K562 (cell line): ENCODE data around the gene KAZALD1. TPM values are rescaled to one million over a fixed set of nuclear protein-coding genes. Genes with fewer than 3 reads are reported as not detected.

Experiments
- ATAC-seq: fragments of 200-7000 bp; cut with Tn5 transposase; 3 replicates; pipeline ENCODE4 v1.9.1; 2020; ENCODE audit warnings: moderate library complexity
- BruUV-seq: library from RNA; stranded (reverse); fragments of 400-500 nt; replicated peaks from 2 replicates; lab custom pipeline; 2021; lab: Mats Ljungman, UMichigan
- CTCF ChIA-PET: fragments of 300-600 bp; formaldehyde crosslinking; extraction: SDS; loops from one replicate; lab custom pipeline; 2021; ENCODE audit warnings: low intra/inter-chr PET ratio; lab: Yijun Ruan, JAX
- POLR2A ChIA-PET: fragments of 300-600, 350-650 bp; sonication (Branson Sonifier 250); formaldehyde crosslinking; extraction: SDS; loops from one replicate; lab custom pipeline; 2021; ENCODE audit warnings: antibody characterized with exemption, inconsistent platforms; lab: Yijun Ruan, JAX
- DNase-seq, 4 experiments: peaks; one replicate each; pipeline versions ENCODE4 v3.0.0 to v3.0.0-alpha.2; 2011 to 2018; ENCODE audit warnings: low spot score in 3 of 4, mixed read lengths in 3 of 4; ENCODE audit errors: extremely low read depth in 1 of 4
- FAIRE-seq: peaks from 2 replicates; lab custom pipeline; 2011; peaks lifted over from hg19 to GRCh38; lab: Jason Lieb, UNC
- H2AFZ ChIP-seq: 2 replicates; pipeline ENCODE4 v1.6.0; 2011; ENCODE audit warnings: low read depth, low read length, control low read depth, inconsistent platforms
- H3K27ac ChIP-seq: fragments of 200-600 bp; 3 replicates; pipeline ENCODE4 v1.8.0; 2011; ENCODE audit warnings: low read depth, mild to moderate bottlenecking, control low read depth, inconsistent platforms, low read length, moderate library complexity, mixed read lengths; ENCODE audit errors: extremely low read depth
- H3K27me3 ChIP-seq, 2 experiments: fragments of 300-600 bp in 1 of 2; 2 replicates in 1 of 2; 3 replicates in 1 of 2; pipeline versions ENCODE4 v1.6.0 to v1.8.0; 2011; ENCODE audit warnings: inconsistent platforms in 2 of 2, low read length in 2 of 2, mild to moderate bottlenecking in 1 of 2, mixed read lengths in 1 of 2, moderate library complexity in 1 of 2; ENCODE audit not compliant: control insufficient read depth in 2 of 2, insufficient read depth in 2 of 2
- H3K36me3 ChIP-seq: fragments of 300-600 bp; 3 replicates; pipeline ENCODE4 v1.8.0; 2011; ENCODE audit warnings: mild to moderate bottlenecking, low read length, inconsistent platforms; ENCODE audit not compliant: control insufficient read depth, insufficient read depth
- H3K4me1 ChIP-seq, 2 experiments: fragments of 200-600 bp in 1 of 2; replicated peaks in 1 of 2; 2 replicates in 1 of 2; 3 replicates in 1 of 2; pipeline versions ENCODE4 v1.5.1 to v1.8.0; 2011; ENCODE audit warnings: inconsistent platforms in 2 of 2, low read length in 2 of 2, mild to moderate bottlenecking in 1 of 2, mixed read lengths in 1 of 2, moderate library complexity in 1 of 2; ENCODE audit not compliant: control insufficient read depth in 2 of 2, insufficient read depth in 2 of 2
- H3K4me2 ChIP-seq: 2 replicates; pipeline ENCODE4 v1.6.1; 2011; ENCODE audit warnings: low read length, control low read depth, inconsistent platforms, mixed read lengths; ENCODE audit not compliant: insufficient read depth
- H3K4me3 ChIP-seq: fragments of 200-600 bp; sonication (generic), shearing (Covaris generic); 2 replicates; pipeline ENCODE4 v1.5.1; 2016; ENCODE audit warnings: control low read depth, inconsistent platforms
- H3K79me2 ChIP-seq: fragments of 200-600 bp; 3 replicates; pipeline ENCODE4 v1.8.0; 2011; ENCODE audit warnings: low read length, inconsistent platforms; ENCODE audit not compliant: control insufficient read depth, insufficient read depth
- H3K9ac ChIP-seq, 2 experiments: 2 replicates each; pipeline versions ENCODE4 v1.6.0 to v1.6.1; 2011; ENCODE audit warnings: low read depth in 2 of 2, low read length in 2 of 2, control low read depth in 1 of 2, inconsistent platforms in 1 of 2, mild to moderate bottlenecking in 1 of 2, mixed read lengths in 1 of 2; ENCODE audit not compliant: insufficient read depth in 1 of 2
- H3K9me1 ChIP-seq: one replicate; pipeline ENCODE4 v1.6.0; 2011; ENCODE audit warnings: inconsistent platforms, mild to moderate bottlenecking, low read length, moderate library complexity; ENCODE audit not compliant: control insufficient read depth, insufficient read depth
- H3K9me3 ChIP-seq: replicated peaks from 2 replicates; pipeline ENCODE4 v1.5.1; 2011; ENCODE audit warnings: low read depth, low read length, inconsistent platforms; ENCODE audit not compliant: control insufficient read depth, insufficient read depth
- H4K20me1 ChIP-seq: replicated peaks from 2 replicates; pipeline ENCODE4 v1.6.1; 2011; ENCODE audit warnings: low read length, inconsistent platforms, mixed read lengths; ENCODE audit not compliant: control insufficient read depth, insufficient read depth
- BDP1 ChIP-seq: IDR thresholded peaks from 3 replicates; pipeline ENCODE4 v1.6.1; 2011; ENCODE audit not compliant: insufficient read length, insufficient read depth
- NFIC ChIP-seq: fragments of 450-650 bp; IDR thresholded peaks from 2 replicates; pipeline ENCODE4 v1.6.1; 2017; ENCODE audit warnings: mild to moderate bottlenecking, inconsistent platforms
- ZNF57 ChIP-seq: fragments of 450-650 bp; formaldehyde crosslinking; IDR thresholded peaks from 2 replicates; pipeline ENCODE4 v1.4.0; 2020; ENCODE audit warnings: mild to moderate bottlenecking, moderate library complexity
- ZSCAN32 ChIP-seq: fragments of 450-650 bp; formaldehyde crosslinking; IDR thresholded peaks from 2 replicates; pipeline ENCODE4 v1.4.0; 2020; ENCODE audit warnings: mild to moderate bottlenecking, moderate library complexity
- WGBS: fragments of 100-300 bp; shearing (Covaris generic); methylation state at CpG from one replicate; pipeline ENCODE4 v1.1.6; 2016; ENCODE audit warnings: low coverage, mixed read lengths; ENCODE audit not compliant: insufficient coverage; ENCODE audit errors: missing lambda C conversion rate; 5-methylcytosine and 5-hydroxymethylcytosine counted together
- in situ Hi-C: fragments of 300-500 bp; cut with MboI; formaldehyde crosslinking; loops from 4 replicates; pipeline ENCODE4 v1.15.0; 2018; ENCODE audit warnings: inconsistent platforms, mixed read lengths
- intact Hi-C: fragments of 100-400 bp; cut with micrococcal nuclease; formaldehyde crosslinking; loops from 2 replicates; pipeline ENCODE4 v1.14.2; 2022
- polyA plus RNA-seq, 8 experiments: library from polyadenylated mRNA; depleted of rRNA in 4 of 8; stranded (reverse) in 5 of 8; unstranded in 3 of 8; fragments of >200 nt; fragmentation: Nextera tagmentation in 2 of 8; fragmentation: Illumina TruSeq in 1 of 8; extraction: Ambion mirVana in 2 of 8; extraction: Trizol in 1 of 8; gene quantifications; 2 replicates each; pipeline versions ENCODE4 v1.2.1 to v1.2.3, GENCODE V29; 2011 to 2014; ENCODE audit warnings: inconsistent platforms in 1 of 8, missing spikeins in 1 of 8
- total RNA-seq, 7 experiments: library from RNA; depleted of rRNA in 6 of 7; stranded (reverse); fragments of >200 nt in 6 of 7; fragmentation: Illumina TruSeq in 2 of 7; extraction: Trizol in 2 of 7; gene quantifications; 2 replicates each; pipeline versions ENCODE4 v1.2.1 to v1.2.3, GENCODE V29; 2011 to 2021; ENCODE audit warnings: low replicate concordance in 1 of 7
- TF ChIP-seq, protein P1 (sequence below): fragments of 450-650 bp; formaldehyde crosslinking; IDR thresholded peaks from 2 replicates; pipeline ENCODE4 v1.4.0; 2022; ENCODE audit warnings: missing genetic modification characterization

Gene KAZALD1
- total and polyA plus RNA-seq, 9 of the 15 experiments (the other 6 are each of a cell fraction or from before 2014, with no cell fraction given): 0.15 to 10.0 (median 4.9) TPM

DNA sequence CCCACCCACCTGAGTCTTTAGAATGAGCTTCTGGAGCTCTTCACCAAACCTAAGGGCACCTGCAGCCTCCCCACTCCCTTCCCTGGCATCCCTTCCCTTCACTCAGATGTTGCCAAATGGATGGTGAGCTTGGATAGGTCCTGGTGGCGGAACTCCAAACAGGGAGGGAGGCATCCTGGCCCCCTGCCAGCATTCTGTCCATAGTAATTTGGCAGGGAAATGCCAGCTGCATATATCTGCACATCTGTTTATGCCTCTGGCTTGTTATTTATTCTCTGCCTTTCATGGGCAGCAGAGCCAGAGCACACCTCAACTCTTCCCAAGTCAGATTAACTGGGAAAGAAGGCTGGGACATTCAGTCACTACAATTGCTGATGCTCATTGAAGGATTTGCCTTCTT, 18.1 kb downstream of the KAZALD1 start:
- Histone ChIP-seq H3K9me1 (no peaks in the 10 kb centered on the region), H3K79me2 (no peaks in the 10 kb centered on the region), H3K36me3 (no peaks in the 10 kb centered on the region), H3K27me3 (peaks cover 6 to 16% of the 10 kb centered on the region in 2 experiments; a peak in 4 of 5 replicates), H3K4me3 (no peak overlapping the region), H3K9ac (no peak overlapping the region), H3K9me3 (no peaks in the 10 kb centered on the region), H4K20me1 (no peaks in the 10 kb centered on the region), H3K4me1 (no peaks in the 10 kb centered on the region; a peak in 1 of 5 replicates), H3K27ac (no peak overlapping the region), H2AFZ (no peak overlapping the region), H3K4me2 (no peak overlapping the region)
- no peak for DNase-seq
- no peak for ATAC-seq
- POLR2A ChIA-PET: interaction anchor here (0.6 kb wide), 1 partner anchor 121 kb away, joined by 3 read pairs; no protein-coding TSS in a partner anchor
- CTCF ChIA-PET: no interaction called here
- 0% methylated on average over 1 of the region's 1 CpG for WGBS
- no TSS peak for BruUV-seq
- intact Hi-C loops (no loop called here), in situ Hi-C loops (no loop called here)
- TF ChIP-seq BDP1 (no peak), ZSCAN32 (no peak), ZNF57 (no peak), NFIC (peak; percentile 49; the same call in 1 of the 2 replicates)
- TF ChIP-seq, protein P1, sequence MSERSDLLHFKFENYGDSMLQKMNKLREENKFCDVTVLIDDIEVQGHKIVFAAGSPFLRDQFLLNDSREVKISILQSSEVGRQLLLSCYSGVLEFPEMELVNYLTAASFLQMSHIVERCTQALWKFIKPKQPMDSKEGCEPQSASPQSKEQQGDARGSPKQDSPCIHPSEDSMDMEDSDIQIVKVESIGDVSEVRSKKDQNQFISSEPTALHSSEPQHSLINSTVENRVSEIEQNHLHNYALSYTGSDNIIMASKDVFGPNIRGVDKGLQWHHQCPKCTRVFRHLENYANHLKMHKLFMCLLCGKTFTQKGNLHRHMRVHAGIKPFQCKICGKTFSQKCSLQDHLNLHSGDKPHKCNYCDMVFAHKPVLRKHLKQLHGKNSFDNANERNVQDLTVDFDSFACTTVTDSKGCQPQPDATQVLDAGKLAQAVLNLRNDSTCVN (CRISPR knock-in tag): no peak
- no peak for FAIRE-seq
